SK-N-MC (cell line): ENCODE data around the gene THAP3.

ENCODE experiments used
- DNase-seq: peaks from one replicate; pipeline ENCODE4 v3.0.0-alpha.2; 2011; ENCODE audit warnings: low read depth, low spot score
- H3K27ac ChIP-seq: fragments of 200-600 bp; sonication (generic); 2 replicates; pipeline ENCODE4 v1.5.1; 2016; ENCODE audit warnings: mixed run types
- H3K36me3 ChIP-seq: fragments of 200-600 bp; sonication (generic); 2 replicates; pipeline ENCODE4 v1.6.1; 2017; ENCODE audit warnings: antibody characterized with exemption, low read length, mixed read lengths; ENCODE audit not compliant: insufficient read depth
- H3K4me3 ChIP-seq: fragments of 200-600 bp; sonication (generic); 2 replicates; pipeline ENCODE4 v1.5.1; 2016
- H3K9ac ChIP-seq: fragments of 200-600 bp; sonication (generic); 2 replicates; pipeline ENCODE4 v1.8.0; 2017; ENCODE audit warnings: mixed run types, mixed read lengths; ENCODE audit not compliant: insufficient read length
- H3K9me3 ChIP-seq: fragments of 200-600 bp; sonication (generic); 2 replicates; pipeline ENCODE4 v1.6.1; 2017; ENCODE audit warnings: low read depth, mild to moderate bottlenecking, antibody characterized with exemption, low read length, moderate library complexity, mixed read lengths
- EZH2 ChIP-seq: fragments of 200-600 bp; sonication (generic); IDR thresholded peaks from one replicate; pipeline ENCODE4 v1.6.1; 2017; ENCODE audit warnings: antibody characterized with exemption
- FOXP2 ChIP-seq: optimal IDR thresholded peaks from 2 replicates; pipeline ENCODE3; 2011; ENCODE audit warnings: mild to moderate bottlenecking, moderate library complexity; ENCODE audit not compliant: insufficient read depth; ENCODE audit errors: extremely low read length, control extremely low read depth
- POLR2AphosphoS5 ChIP-seq: IDR thresholded peaks from 2 replicates; pipeline ENCODE4 v1.6.1; 2012; ENCODE audit warnings: mild to moderate bottlenecking, low read depth, low read length, borderline replicate concordance

Gene THAP3

DNA sequence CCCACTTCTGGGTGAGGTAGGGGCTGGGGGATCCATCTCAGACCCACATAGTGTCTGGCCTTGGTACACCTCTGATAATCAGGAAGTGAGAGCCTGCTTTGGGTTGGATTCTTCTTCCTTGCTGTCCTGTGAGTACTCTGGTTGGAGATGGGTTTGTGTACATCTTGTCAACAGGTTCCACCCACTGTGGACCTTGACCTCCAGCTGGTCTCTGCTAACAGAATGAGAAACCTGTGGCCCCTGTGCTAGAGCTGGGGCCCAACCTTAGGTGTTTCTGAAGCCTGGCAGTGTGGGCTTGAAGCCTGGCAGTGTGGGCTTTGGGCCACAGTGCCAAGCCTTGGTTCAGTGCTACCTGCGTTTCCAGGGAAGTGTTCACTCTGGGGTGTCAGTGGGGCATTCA is 42.3 kb upstream of the THAP3 start:
- no peaks in the 10 kb centered on the region for H3K9me3 ChIP-seq
- H3K4me3 ChIP-seq = no peak overlapping the region
- H3K36me3 ChIP-seq = no peaks in the 10 kb centered on the region
- H3K27ac ChIP-seq = no peak overlapping the region
- TF ChIP-seq POLR2AphosphoS5 (no peak), FOXP2 (no peak), EZH2 (no peak)
- no peak overlapping the region for H3K9ac ChIP-seq
- DNase-seq = no peak

DNA sequence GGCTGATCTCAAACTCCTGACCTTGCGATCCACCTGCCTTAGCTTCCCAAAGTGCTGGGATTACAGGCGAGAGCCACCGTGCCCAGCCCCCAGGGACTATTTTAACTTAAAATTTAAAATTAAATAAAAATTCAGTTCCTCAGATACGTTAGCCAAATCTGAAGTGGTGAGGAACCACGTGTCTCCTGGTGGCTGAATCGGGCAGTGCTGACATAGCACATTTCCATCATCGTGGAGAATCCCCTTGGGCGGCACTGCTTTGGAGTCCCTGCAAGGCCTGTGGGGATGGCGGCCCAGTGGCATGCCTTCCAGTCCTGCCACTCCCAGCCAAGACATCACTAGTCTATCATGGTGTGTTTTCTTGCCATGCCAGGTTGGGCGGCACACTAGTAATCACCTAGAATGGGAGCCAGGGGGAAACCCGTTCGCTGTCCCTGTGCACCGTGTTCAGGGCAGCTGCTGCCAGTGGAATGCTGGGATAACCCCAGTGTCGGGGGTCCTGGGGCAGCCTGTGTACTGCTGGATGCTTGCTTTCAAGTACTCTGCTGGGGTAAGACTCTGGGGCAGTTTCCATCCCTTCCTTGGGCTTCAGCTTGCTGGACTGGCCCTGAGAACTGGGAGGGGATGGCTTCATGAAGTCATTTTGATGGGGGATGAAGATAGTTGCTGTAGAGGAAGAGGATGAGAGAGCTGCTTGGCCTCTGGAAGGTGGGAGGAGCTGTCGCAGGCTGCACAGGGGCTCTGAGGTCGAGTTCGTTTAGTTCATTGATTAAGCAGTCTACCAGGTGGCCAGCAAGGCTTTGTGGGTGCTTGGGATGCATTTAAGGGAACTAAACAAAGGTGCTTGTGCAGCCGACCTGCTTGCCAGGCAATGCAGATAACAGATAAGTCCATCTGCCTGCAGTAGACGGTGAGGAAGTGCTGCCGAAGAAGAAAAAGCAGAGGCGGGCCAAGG is 40.3 kb upstream of the THAP3 start:
- no peak overlapping the region for H3K4me3 ChIP-seq
- no peak overlapping the region for H3K9ac ChIP-seq
- H3K36me3 ChIP-seq = peaks cover 4% of the 10 kb centered on the region; the same call in 1 of the 2 replicates
- TF ChIP-seq FOXP2 (no peak), EZH2 (no peak), POLR2AphosphoS5 (no peak)
- no peak for DNase-seq
- H3K27ac ChIP-seq = no peak overlapping the region
- H3K9me3 ChIP-seq = no peaks in the 10 kb centered on the region

DNA sequence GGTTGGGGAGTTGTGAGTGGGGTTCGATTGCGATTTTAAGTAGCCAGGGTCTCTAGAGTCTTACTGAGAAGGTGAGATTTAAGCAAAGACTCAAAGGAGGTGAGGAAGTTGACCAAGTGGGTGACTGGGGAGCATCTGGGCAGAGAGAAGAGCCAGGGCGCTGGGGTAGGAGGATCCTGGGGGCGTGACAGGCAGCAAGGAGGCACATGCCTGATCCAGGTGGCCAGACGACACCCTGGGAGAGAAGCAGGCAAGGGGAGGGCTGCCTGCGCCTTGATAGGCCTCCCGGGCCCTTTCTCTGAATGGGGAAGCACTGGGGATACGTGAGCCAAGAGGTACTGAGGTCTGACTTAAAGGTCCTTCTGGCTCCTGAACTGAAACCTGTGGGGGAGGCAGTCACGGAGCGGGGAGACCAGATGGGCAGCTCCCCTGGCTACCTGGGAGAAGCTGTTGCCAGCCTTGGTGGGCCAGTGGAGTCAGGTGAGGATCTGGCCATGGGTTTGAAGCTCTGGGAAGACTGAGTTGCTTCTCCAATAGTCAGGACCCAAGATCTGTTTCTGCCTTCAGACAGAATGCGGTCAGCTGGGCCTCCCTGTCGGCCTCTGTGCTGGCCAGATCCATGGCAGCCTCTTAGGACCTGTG is 39.5 kb upstream of the THAP3 start:
- Histone ChIP-seq H3K36me3 (peaks cover 4% of the 10 kb centered on the region), H3K4me3 (no peak overlapping the region), H3K9ac (no peak overlapping the region), H3K27ac (no peak overlapping the region), H3K9me3 (no peaks in the 10 kb centered on the region)
- DNase-seq = no peak
- no peak for TF ChIP-seq EZH2
- TF ChIP-seq POLR2AphosphoS5 = no peak
- no peak for TF ChIP-seq FOXP2

DNA sequence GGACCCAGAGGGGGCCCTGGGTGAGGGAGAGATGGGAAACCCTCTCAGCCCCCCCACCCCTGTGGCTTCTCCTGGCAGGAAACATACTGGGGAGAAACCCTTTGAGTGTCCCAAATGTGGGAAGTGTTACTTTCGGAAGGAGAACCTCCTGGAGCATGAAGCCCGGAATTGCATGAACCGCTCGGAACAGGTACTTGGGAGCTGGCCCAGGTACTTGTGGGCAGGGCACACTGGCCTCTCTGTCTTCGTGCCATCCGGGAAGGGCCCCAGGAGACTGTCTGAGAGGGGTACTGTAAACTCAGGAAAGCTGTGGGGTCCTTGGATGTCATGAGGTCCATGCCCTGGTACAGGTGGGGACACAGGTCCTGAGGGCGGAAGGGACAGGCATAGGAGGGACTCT is 38.8 kb upstream of the THAP3 start:
- no peaks in the 10 kb centered on the region for H3K9me3 ChIP-seq
- H3K27ac ChIP-seq = no peak overlapping the region
- H3K36me3 ChIP-seq = peaks cover 4% of the 10 kb centered on the region
- TF ChIP-seq POLR2AphosphoS5 = no peak
- TF ChIP-seq FOXP2 = no peak
- no peak for TF ChIP-seq EZH2
- H3K9ac ChIP-seq = no peak overlapping the region
- no peak overlapping the region for H3K4me3 ChIP-seq
- DNase-seq = no peak

DNA sequence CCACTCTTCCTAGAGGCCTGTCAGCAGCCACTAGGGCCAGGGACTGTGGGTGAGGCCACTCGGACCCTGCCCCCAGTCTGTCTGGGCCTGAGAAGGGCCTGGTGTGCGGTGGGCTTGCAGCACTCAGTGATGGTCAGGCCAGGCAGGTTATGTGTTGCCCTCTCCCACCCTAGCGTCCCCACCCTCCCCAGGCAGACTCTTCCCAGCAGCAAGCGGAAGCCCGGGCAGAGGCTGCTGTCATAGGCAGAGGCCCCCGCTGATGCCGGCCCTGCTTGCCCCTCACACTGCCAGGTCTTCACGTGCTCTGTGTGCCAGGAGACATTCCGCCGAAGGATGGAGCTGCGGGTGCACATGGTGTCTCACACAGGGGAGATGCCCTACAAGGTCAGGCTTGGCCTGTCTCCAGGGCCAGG is 38.3 kb upstream of the THAP3 start:
- no peak overlapping the region for H3K27ac ChIP-seq
- H3K9me3 ChIP-seq = no peaks in the 10 kb centered on the region
- DNase-seq = no peak
- peaks cover 4% of the 10 kb centered on the region for H3K36me3 ChIP-seq
- no peak overlapping the region for H3K9ac ChIP-seq
- no peak overlapping the region for H3K4me3 ChIP-seq
- TF ChIP-seq FOXP2 (no peak), POLR2AphosphoS5 (no peak), EZH2 (no peak)

DNA sequence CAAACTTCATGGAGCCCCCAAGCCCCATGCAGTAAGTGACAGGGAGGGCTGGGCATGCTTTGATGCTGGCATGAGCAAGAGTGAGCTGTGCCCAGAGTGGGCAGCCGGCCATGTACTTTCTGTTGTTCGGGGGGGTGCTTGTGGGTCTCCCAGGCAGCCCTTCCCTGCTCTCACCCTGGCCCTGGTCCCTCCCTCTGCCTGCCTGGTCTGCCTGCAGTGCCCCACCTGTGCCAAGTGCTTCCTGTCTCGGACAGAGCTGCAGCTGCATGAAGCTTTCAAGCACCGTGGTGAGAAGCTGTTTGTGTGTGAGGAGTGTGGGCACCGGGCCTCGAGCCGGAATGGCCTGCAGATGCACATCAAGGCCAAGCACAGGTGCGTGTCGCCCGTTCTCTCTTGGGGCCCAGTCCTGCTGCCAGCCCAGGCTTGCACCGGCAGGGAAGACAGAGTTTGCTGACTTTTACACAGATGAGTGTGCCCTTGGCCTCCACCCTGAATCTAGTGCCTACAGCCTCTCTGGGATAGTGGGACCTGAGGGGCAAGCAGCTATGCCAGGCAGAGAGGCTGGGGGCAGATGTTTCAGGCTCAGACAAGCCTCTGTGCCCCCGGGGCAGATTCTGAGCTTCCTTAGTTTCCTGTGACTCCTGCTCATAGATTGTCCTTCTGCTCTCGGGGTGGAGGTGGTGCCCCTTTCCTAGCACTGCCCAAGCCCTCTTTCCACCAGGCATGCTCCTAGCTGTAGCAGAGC is 37.2 kb upstream of the THAP3 start:
- Histone ChIP-seq H3K4me3 (no peak overlapping the region), H3K36me3 (peaks cover 4% of the 10 kb centered on the region), H3K27ac (no peak overlapping the region), H3K9ac (no peak overlapping the region), H3K9me3 (no peaks in the 10 kb centered on the region)
- TF ChIP-seq POLR2AphosphoS5 (no peak), FOXP2 (no peak), EZH2 (no peak)
- no peak for DNase-seq

DNA sequence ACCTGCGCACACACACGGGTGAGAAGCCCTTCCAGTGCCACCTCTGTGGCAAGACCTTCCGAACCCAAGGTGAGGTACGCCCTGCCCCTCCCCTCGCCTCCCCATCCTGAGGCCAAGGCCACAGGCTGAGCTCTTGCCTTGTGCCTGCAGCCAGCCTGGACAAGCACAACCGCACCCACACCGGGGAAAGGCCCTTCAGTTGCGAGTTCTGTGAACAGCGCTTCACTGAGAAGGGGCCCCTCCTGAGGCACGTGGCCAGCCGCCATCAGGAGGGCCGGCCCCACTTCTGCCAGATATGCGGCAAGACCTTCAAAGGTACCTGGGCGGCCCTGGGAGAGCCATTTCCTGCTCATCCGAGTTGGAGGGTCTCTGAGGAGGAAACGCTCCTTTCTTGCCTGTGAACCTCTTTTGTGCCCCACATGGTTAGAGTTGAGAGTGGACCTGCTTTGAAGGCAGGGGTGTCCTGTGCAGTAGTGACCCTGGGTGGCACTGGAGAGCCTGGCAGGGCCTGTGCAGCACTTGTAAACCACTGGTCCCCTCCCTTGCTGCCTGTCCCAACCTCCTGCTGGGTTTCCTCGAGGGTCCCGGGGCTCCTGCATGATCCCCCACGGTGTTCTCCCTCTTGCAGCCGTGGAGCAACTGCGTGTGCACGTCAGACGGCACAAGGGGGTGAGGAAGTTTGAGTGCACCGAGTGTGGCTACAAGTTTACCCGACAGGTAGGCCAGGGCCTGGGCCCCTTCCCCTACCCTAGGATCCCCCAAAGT is 36.4 kb upstream of the THAP3 start:
- no peak overlapping the region for H3K4me3 ChIP-seq
- DNase-seq = no peak
- no peak overlapping the region for H3K27ac ChIP-seq
- H3K36me3 ChIP-seq = peaks cover 4% of the 10 kb centered on the region
- TF ChIP-seq EZH2 (no peak), FOXP2 (no peak), POLR2AphosphoS5 (no peak)
- no peak overlapping the region for H3K9ac ChIP-seq
- H3K9me3 ChIP-seq = no peaks in the 10 kb centered on the region
